ENCODE results near the gene IFT80.

- TF ChIP-seq CTCF (IDR thresholded peaks at IDR 0.05): no peak
- no peak for TF ChIP-seq POLR2A (IDR thresholded peaks at IDR 0.05)
These were observed 107.1 kb downstream of the IFT80 start for GRCh38 chr3:160291909-160292299.
